Neural cell (in vitro differentiated cells): ENCODE data around the gene ZBTB12. TPM values are rescaled to one million over a fixed set of nuclear protein-coding genes. Genes with fewer than 3 reads are reported as not detected.

Experiments used
- H2AFZ ChIP-seq: fragments of 200-600, 300-800 bp; sonication (generic), shearing (Covaris generic); 2 replicates; pipeline ENCODE4 v1.6.0; 2014; ENCODE audit warnings: low read depth, mild to moderate bottlenecking, antibody characterized with exemption, low read length, moderate library complexity
- H3F3A ChIP-seq: fragments of 200-600 bp; shearing (Covaris generic); 2 replicates; pipeline ENCODE4 v1.6.1; 2016; ENCODE audit warnings: mild to moderate bottlenecking, moderate library complexity, mixed read lengths, antibody characterized with exemption, low read length; ENCODE audit not compliant: insufficient read depth, poor library complexity, severe bottlenecking
- H3K27ac ChIP-seq: fragments of 200-600, 300-800 bp; sonication (generic), shearing (Covaris generic); 2 replicates; pipeline ENCODE4 v1.5.1; 2014; ENCODE audit warnings: mild to moderate bottlenecking, low read length, moderate library complexity
- H3K27me3 ChIP-seq: fragments of 300-800, 200-600 bp; sonication (generic), shearing (Covaris generic); 2 replicates; pipeline ENCODE4 v1.6.0; 2014; ENCODE audit warnings: mild to moderate bottlenecking, low read depth, low read length, moderate library complexity; ENCODE audit not compliant: insufficient read depth
- H3K36me3 ChIP-seq: fragments of 300-800, 200-600 bp; sonication (generic), shearing (Covaris generic); 2 replicates; pipeline ENCODE4 v1.5.1; 2014; ENCODE audit warnings: mild to moderate bottlenecking, antibody characterized with exemption, low read length, moderate library complexity; ENCODE audit not compliant: insufficient read depth
- H3K4me2 ChIP-seq: fragments of 300-800, 200-600 bp; sonication (generic), shearing (Covaris generic); 2 replicates; pipeline ENCODE4 v1.6.0; 2014; ENCODE audit warnings: mild to moderate bottlenecking, low read length
- H3K4me3 ChIP-seq: fragments of 300-800, 200-600 bp; sonication (generic), shearing (Covaris generic); 2 replicates; pipeline ENCODE4 v1.5.1; 2014; ENCODE audit warnings: mild to moderate bottlenecking, low read length, moderate library complexity
- H3K79me2 ChIP-seq: fragments of 200-600 bp; shearing (Covaris generic); replicated peaks from 2 replicates; pipeline ENCODE4 v1.6.0; 2014; ENCODE audit warnings: mild to moderate bottlenecking, low read length, moderate library complexity; ENCODE audit not compliant: insufficient read depth
- H3K9ac ChIP-seq: fragments of 300-800, 200-600 bp; sonication (generic), shearing (Covaris generic); 2 replicates; pipeline ENCODE4 v1.6.1; 2016; ENCODE audit warnings: mild to moderate bottlenecking, low read length, mixed read lengths
- H3K9me2 ChIP-seq: fragments of 200-600 bp; shearing (Covaris generic); 2 replicates; pipeline ENCODE4 v1.6.1; 2016; ENCODE audit warnings: mild to moderate bottlenecking, low read length, mixed read lengths; ENCODE audit not compliant: insufficient read depth
- H3K9me3 ChIP-seq: fragments of 200-600, 300-800 bp; sonication (generic), shearing (Covaris generic); 2 replicates; pipeline ENCODE4 v1.6.1; 2016; ENCODE audit warnings: mild to moderate bottlenecking, mixed run types, low read length, moderate library complexity, mixed read lengths
- H4K20me1 ChIP-seq: fragments of 200-600 bp; shearing (Covaris generic); 2 replicates; pipeline ENCODE4 v1.6.1; 2016; ENCODE audit warnings: mild to moderate bottlenecking, mixed run types; ENCODE audit not compliant: insufficient read depth
- CTCF ChIP-seq: fragments of 450-650 bp; IDR thresholded peaks from 2 replicates; pipeline ENCODE4 v1.5.1; 2014; ENCODE audit warnings: antibody characterized with exemption, mild to moderate bottlenecking, moderate library complexity; ENCODE audit not compliant: poor library complexity, severe bottlenecking
- EP300 ChIP-seq: fragments of 450-650 bp; conservative IDR thresholded peaks from 2 replicates; pipeline ENCODE4 v1.6.1; 2014; ENCODE audit warnings: antibody characterized with exemption, mild to moderate bottlenecking, moderate library complexity; ENCODE audit not compliant: poor library complexity, severe bottlenecking
- EZH2 ChIP-seq: fragments of 200-600, 300-800 bp; shearing (Covaris generic), sonication (generic); IDR thresholded peaks from 2 replicates; pipeline ENCODE4 v1.6.1; 2014; ENCODE audit warnings: antibody characterized with exemption, low read length, borderline replicate concordance, mild to moderate bottlenecking; ENCODE audit not compliant: insufficient read depth, poor library complexity, severe bottlenecking
- MXI1 ChIP-seq: fragments of 450-650 bp; conservative IDR thresholded peaks from 2 replicates; pipeline ENCODE4 v1.6.1; 2014; ENCODE audit warnings: antibody characterized with exemption, mild to moderate bottlenecking; ENCODE audit not compliant: poor library complexity, severe bottlenecking
- POLR2AphosphoS5 ChIP-seq: IDR thresholded peaks from 2 replicates; pipeline ENCODE4 v1.6.1; 2012
- RAD21 ChIP-seq: fragments of 450-650 bp; conservative IDR thresholded peaks from 2 replicates; pipeline ENCODE4 v1.6.1; 2014; ENCODE audit warnings: antibody characterized with exemption, mild to moderate bottlenecking, moderate library complexity
- REST ChIP-seq: IDR thresholded peaks from 2 replicates; pipeline ENCODE4 v1.6.1; 2012; ENCODE audit warnings: borderline replicate concordance
- SMC3 ChIP-seq: fragments of 450-650 bp; conservative IDR thresholded peaks from 2 replicates; pipeline ENCODE4 v1.6.1; 2014; ENCODE audit warnings: antibody characterized with exemption, mild to moderate bottlenecking, moderate library complexity; ENCODE audit not compliant: poor library complexity
- TAF1 ChIP-seq: IDR thresholded peaks from 2 replicates; pipeline ENCODE4 v1.6.1; 2012; ENCODE audit warnings: low read depth
- polyA plus RNA-seq: library from polyadenylated mRNA; depleted of rRNA; stranded (reverse); fragments of >200 nt; gene quantifications from 2 replicates; pipeline ENCODE4 v1.2.3, GENCODE V29; 2014

Gene ZBTB12
- polyA plus RNA-seq, 1 donor from 2014 or later, result 21.4 TPM

GRCh38 chr6:31878222-31878621, 23.7 kb downstream of the ZBTB12 start:
- H3K9ac ChIP-seq, result no peak overlapping the region
- no peaks in the 10 kb centered on the region for H3K9me3 ChIP-seq
- H3K4me3 ChIP-seq, result no peak overlapping the region
- no peak overlapping the region for H2AFZ ChIP-seq
- no peaks in the 10 kb centered on the region for H3K36me3 ChIP-seq
- H3K4me2 ChIP-seq, result no peak overlapping the region
- H3K27ac ChIP-seq, result no peak overlapping the region
- TF ChIP-seq RAD21 (no peak), CTCF (no peak), REST (no peak), EP300 (no peak), EZH2 (no peak)
- H3K79me2 ChIP-seq, result no peaks in the 10 kb centered on the region
- H3K9me2 ChIP-seq, result no peaks in the 10 kb centered on the region
- H3F3A ChIP-seq, result no peaks in the 10 kb centered on the region
- H3K27me3 ChIP-seq, result no peaks in the 10 kb centered on the region
- H4K20me1 ChIP-seq, result no peaks in the 10 kb centered on the region

GRCh38 chr6:31877651-31878161, 24.2 kb downstream of the ZBTB12 start:
- Histone ChIP-seq H3K9me2 (no peaks in the 10 kb centered on the region), H3K79me2 (no peaks in the 10 kb centered on the region), H3K4me2 (no peak overlapping the region), H3F3A (no peaks in the 10 kb centered on the region), H3K27ac (no peak overlapping the region), H3K27me3 (no peaks in the 10 kb centered on the region), H3K9me3 (no peaks in the 10 kb centered on the region), H4K20me1 (no peaks in the 10 kb centered on the region), H3K9ac (no peak overlapping the region), H2AFZ (no peak overlapping the region), H3K36me3 (no peaks in the 10 kb centered on the region), H3K4me3 (no peak overlapping the region)
- TF ChIP-seq EP300, result no peak
- no peak for TF ChIP-seq RAD21
- TF ChIP-seq MXI1, result no peak
- TF ChIP-seq SMC3, result no peak
- no peak for TF ChIP-seq TAF1

GRCh38 chr6:31877125-31877650, 24.7 kb downstream of the ZBTB12 start:
- no peak overlapping the region for H3K4me3 ChIP-seq

More at GRCh38 chr6:31877125-31877650, 24.7 kb downstream of the ZBTB12 start:
- no peaks in the 10 kb centered on the region for H3K9me3 ChIP-seq
- H3K79me2 ChIP-seq, result no peaks in the 10 kb centered on the region
- no peaks in the 10 kb centered on the region for H4K20me1 ChIP-seq
- H3K27me3 ChIP-seq, result no peaks in the 10 kb centered on the region
- TF ChIP-seq REST, result no peak
- TF ChIP-seq POLR2AphosphoS5, result no peak
- no peak for TF ChIP-seq MXI1
- TF ChIP-seq SMC3, result no peak
- no peak for TF ChIP-seq RAD21
- no peak for TF ChIP-seq EP300
- no peak for TF ChIP-seq EZH2
- TF ChIP-seq CTCF, result no peak
- no peak for TF ChIP-seq TAF1
- no peaks in the 10 kb centered on the region for H3K36me3 ChIP-seq
- no peak overlapping the region for H3K27ac ChIP-seq
- H3K9ac ChIP-seq, result no peak overlapping the region
- H3F3A ChIP-seq, result no peaks in the 10 kb centered on the region
- H2AFZ ChIP-seq, result no peak overlapping the region
- H3K9me2 ChIP-seq, result no peaks in the 10 kb centered on the region
- H3K4me2 ChIP-seq, result no peak overlapping the region
